Testis (tissue), 3 donors: ENCODE results near the gene APC2. TPM values are rescaled to one million over a fixed set of nuclear protein-coding genes. Genes with fewer than 3 reads are reported as not detected.
"Not testable (repeated sequence)": the region's sequence is repeated elsewhere in the genome, so short reads cannot be mapped to it uniquely, and the experiment has no call there.

Source experiments
- DNase-seq: peaks from one replicate; pipeline ENCODE4 v3.0.0-alpha.2; 2019
- H3K27ac ChIP-seq, 2 donors: fragments of 200-600 bp; sonication (generic); one replicate each; pipeline ENCODE4 v1.5.1; 2019
- H3K27me3 ChIP-seq: fragments of 200-600 bp; sonication (generic); one replicate; pipeline ENCODE4 v1.5.1; 2019
- H3K36me3 ChIP-seq: fragments of 200-600 bp; sonication (generic); one replicate; pipeline ENCODE4 v1.5.1; 2017; ENCODE audit warnings: low read depth; ENCODE audit errors: missing control alignments
- H3K4me1 ChIP-seq: fragments of 200-600 bp; sonication (generic); one replicate; pipeline ENCODE4 v1.5.1; 2019
- H3K4me3 ChIP-seq, 2 donors: fragments of 200-600 bp; sonication (generic); one replicate each; pipeline ENCODE4 v1.5.1; 2017 to 2019
- H3K9me3 ChIP-seq: fragments of 200-600 bp; sonication (generic); one replicate; pipeline ENCODE4 v1.5.1; 2017
- POLR2A ChIP-seq: fragments of 450-650 bp; IDR thresholded peaks from one replicate; pipeline ENCODE4 v1.6.1; 2017; ENCODE audit warnings: antibody characterized with exemption, mild to moderate bottlenecking, moderate library complexity
- WGBS, 2 donors: methylation state at CpG; one replicate each; pipeline ENCODE4 v1.1.5; 2018; 5-methylcytosine and 5-hydroxymethylcytosine counted together
- intact Hi-C: fragments of 100-400 bp; cut with DNase I; formaldehyde crosslinking; loops from one replicate; pipeline ENCODE4 v1.15.1; 2023; ENCODE audit warnings: low total_unique reads
- polyA plus RNA-seq: library from polyadenylated mRNA; stranded (reverse); fragments of 350-450 nt; fragmentation: Illumina TruSeq; extraction: RNeasy Lipid Tissue Mini Kit (QIAGEN cat#74804); gene quantifications from one replicate; pipeline ENCODE4 v1.2.3, GENCODE V29; 2014; ENCODE audit warnings: low read depth, low replicate concordance; ENCODE audit not compliant: insufficient read depth
- total RNA-seq, 2 donors: library from RNA; depleted of rRNA; stranded (reverse); fragments of >200 nt; gene quantifications; one replicate each; pipeline ENCODE4 v1.2.3, GENCODE V29; 2016
- TF ChIP-seq, protein P1 (sequence below), 3 experiments: fragments of 450-650 bp in 2 of 3; fragments of 200-600 bp in 1 of 3; sonication (generic) in 1 of 3; IDR thresholded peaks; one replicate each; pipeline ENCODE4 v1.5.1; 2016 to 2019; ENCODE audit warnings: antibody characterized with exemption in 3 of 3, mild to moderate bottlenecking in 2 of 3, moderate library complexity in 1 of 3

The APC2 gene
- total and polyA plus RNA-seq, 3 donors from 2014 or later, result 2.8 to 5.9 (median 4.6) TPM

DNA sequence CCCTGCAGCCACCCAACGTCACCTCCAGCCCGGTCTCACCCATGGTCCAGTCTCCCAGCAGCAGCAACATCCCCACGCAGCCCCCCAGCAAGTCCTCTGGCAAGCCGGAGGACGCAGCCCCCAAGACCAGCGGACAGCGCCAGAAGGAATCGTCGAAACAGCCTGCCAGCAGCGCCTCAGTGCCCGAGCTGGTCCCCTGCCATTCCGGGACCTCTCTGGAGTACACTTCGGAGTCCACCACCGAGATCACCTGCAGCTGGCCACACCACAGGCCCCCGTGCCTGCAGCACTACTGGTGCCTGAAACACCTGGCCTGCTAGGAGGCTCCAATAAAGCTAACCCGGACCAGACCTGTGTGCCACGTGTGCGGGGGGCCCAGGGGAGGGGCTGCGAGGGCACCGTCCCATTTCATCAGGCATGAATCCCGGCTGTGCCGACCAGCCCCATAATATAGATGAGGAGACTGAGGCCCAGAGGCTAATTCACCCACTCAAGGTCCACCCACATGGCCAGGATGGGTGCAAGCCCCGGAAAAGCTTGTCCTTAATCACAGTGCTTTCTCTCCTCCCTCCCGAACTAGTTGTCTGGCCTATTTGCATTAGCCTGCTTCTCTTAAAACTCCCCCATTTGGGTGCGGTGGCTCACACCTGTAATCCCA, 47.8 kb downstream of the APC2 start:
- WGBS, 2 donors, result 72 to 86% methylated on average over 6 to 25 of the region's 25 CpGs
- no peak for TF ChIP-seq POLR2A
- TF ChIP-seq, protein P1, sequence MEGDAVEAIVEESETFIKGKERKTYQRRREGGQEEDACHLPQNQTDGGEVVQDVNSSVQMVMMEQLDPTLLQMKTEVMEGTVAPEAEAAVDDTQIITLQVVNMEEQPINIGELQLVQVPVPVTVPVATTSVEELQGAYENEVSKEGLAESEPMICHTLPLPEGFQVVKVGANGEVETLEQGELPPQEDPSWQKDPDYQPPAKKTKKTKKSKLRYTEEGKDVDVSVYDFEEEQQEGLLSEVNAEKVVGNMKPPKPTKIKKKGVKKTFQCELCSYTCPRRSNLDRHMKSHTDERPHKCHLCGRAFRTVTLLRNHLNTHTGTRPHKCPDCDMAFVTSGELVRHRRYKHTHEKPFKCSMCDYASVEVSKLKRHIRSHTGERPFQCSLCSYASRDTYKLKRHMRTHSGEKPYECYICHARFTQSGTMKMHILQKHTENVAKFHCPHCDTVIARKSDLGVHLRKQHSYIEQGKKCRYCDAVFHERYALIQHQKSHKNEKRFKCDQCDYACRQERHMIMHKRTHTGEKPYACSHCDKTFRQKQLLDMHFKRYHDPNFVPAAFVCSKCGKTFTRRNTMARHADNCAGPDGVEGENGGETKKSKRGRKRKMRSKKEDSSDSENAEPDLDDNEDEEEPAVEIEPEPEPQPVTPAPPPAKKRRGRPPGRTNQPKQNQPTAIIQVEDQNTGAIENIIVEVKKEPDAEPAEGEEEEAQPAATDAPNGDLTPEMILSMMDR (IDR thresholded peaks at IDR 0.05), result no peak
- intact Hi-C loops, result no loop called here

DNA sequence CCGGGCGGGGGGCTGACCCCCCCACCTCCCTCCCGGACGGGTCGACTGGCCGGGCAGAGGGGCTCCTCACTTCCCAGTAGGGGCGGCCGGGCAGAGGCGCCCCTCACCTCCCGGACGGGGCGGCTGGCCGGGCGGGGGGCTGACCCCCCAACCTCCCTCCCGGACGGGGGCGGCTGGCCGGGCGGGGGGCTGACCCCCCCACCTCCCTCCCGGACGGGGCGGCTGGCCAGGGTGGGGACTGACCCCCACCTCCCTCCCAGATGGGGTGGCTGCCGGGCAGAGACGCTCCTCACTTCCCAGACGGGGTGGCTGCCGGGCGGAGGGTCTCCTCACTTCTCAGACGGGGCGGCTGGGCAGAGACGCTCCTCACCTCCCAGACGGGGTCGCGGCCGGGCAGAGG, 49.3 kb downstream of the APC2 start:
- H3K27me3 ChIP-seq, DNase-seq: not testable (repeated sequence)

More for the DNA sequence above, 47.8 kb downstream of the APC2 start:
- Histone ChIP-seq H3K9me3 (no peaks in the 10 kb centered on the region), H3K4me3 (no peak overlapping the region), H3K4me1 (peaks cover 34% of the 10 kb centered on the region), H3K27ac (no peak overlapping the region), H3K27me3 (no peaks in the 10 kb centered on the region), H3K36me3 (no peaks in the 10 kb centered on the region)
- no peak for DNase-seq

DNA sequence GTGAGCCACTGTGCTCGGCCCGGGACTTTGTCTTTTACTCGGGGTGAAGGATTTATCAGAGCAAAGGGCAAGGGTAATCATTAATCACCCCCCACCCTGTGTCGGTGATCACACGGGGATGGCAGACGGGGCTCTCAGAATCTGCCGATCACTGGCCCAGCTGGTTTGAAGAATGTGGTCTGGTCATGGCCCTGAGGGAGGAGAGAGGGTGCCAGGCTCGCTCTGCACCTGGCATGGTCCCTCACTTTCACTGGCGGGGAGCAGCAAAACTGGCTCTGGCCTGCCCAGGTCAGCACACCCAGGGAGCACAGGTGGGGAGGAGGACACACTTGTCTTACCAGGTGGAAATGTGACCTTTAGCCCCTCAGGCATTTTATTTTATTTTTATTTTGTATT, 51.3 kb downstream of the APC2 start:
- TF ChIP-seq POLR2A, result no peak
- Histone ChIP-seq H3K36me3 (no peaks in the 10 kb centered on the region), H3K9me3 (no peaks in the 10 kb centered on the region), H3K27ac (no peak overlapping the region), H3K4me1 (peaks cover 25% of the 10 kb centered on the region), H3K27me3 (no peaks in the 10 kb centered on the region), H3K4me3 (no peak overlapping the region)
- DNase-seq, result no peak
- intact Hi-C loops, result no loop called here
- WGBS, 2 donors, result 75% methylated on average over 9 of the region's 9 CpGs

More for the DNA sequence above, 49.3 kb downstream of the APC2 start:
- H3K4me3 ChIP-seq, H3K36me3 ChIP-seq, intact Hi-C loops, H3K9me3 ChIP-seq, H3K27ac ChIP-seq: not testable (repeated sequence)
- peaks cover 35% of the 10 kb centered on the region for H3K4me1 ChIP-seq
- whole genome bisulfite sequencing, 2 donors, result no CpG with 5 or more reads among the region's 34 CpGs

DNA sequence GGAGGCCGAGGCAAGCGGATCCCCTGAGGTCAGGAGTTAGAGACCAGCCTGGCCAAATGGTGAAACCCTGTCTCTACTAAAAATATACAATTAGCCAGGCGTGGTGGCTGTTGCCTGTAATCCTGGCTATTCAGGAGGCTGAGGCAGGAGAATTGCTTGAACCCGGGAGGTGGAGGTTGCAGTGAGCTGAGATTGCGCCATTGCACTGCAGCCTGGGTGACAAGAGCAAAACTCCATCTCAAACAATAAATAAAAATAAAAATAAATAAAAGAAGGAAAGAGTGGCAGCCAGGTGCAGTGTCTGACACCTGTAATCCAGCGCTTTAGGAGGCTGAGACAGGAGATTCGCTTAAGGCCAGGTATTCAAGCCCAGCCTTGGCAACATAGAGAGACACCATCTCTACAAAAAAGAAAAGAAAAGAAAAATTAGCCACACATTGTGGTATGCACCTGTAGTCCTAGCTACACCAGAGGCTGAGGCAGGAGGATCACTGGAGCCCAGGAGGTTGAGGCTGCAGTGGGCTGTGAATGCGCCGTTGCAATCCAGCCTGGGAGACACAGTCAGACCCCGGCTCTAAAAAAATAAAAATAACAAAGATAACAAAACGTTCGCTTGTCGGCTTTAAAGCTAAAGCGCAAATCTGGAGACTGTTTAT, 52.6 kb downstream of the APC2 start:
- Histone ChIP-seq H3K9me3 (no peaks in the 10 kb centered on the region), H3K36me3 (no peaks in the 10 kb centered on the region), H3K4me3 (peak overlapping the region in 1 of 2 donors; percentile 8), H3K27me3 (no peaks in the 10 kb centered on the region), H3K27ac (peak overlapping the region in 1 of 2 donors; percentile 64), H3K4me1 (peaks cover 28% of the 10 kb centered on the region)
- TF ChIP-seq, protein P1 (IDR thresholded peaks at IDR 0.05), result no peak
- TF ChIP-seq POLR2A, result no peak
- intact Hi-C loops, result no loop called here
- WGBS, 2 donors, result 45 to 48% methylated on average over 14 of the region's 14 CpGs
- DNase-seq, result no peak

DNA sequence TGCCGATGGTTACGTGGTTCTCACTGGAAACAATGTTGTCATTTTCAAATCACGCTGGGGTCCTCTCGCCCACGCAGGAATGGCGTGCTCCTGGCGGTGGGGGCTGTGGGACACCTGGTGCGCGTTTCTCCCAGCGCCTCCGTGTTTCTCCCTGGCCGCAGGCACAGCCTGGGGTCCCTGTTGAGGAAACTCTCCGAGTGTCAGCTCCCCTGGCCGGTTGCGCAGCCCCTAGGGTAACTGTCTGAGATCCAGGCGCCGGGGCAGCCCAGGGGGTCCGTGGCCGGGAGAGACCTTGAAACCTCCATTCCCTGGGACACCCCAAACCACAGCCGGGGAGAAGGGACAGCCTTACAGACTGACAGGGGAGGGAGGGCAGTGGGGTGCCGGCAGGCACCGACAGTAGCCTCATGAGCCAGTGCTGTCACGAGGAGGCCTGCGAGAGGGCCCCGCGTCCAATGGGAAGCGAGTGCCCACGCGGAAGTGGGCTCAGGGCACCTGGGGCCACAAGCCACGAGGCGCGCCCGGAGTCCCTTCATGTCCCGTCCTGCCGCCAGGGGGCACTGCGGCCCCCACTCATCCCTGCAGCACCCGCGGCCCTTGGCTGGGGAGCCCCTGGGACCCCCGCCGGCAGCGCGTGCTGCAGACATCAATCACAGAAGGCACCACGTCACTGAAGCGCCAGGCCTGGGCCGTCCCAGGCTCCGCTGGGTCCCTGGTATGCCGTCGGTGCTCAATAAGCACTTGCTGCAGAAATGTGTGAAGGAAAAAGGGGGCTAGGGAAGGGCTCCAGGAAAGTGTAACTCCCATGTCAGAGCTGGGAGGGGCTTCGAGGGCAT, 53.4 kb downstream of the APC2 start:
- intact Hi-C loops, result no loop called here

More for the DNA sequence above, 53.4 kb downstream of the APC2 start:
- TF ChIP-seq POLR2A, result no peak
- TF ChIP-seq, protein P1 (IDR thresholded peaks at IDR 0.05), result peak; percentile 53 to 87 (median 78)
- Histone ChIP-seq H3K27ac (peak overlapping the region in 1 of 2 donors; percentile 64), H3K9me3 (no peaks in the 10 kb centered on the region), H3K4me3 (peak overlapping the region; percentile 8 to 34), H3K36me3 (no peaks in the 10 kb centered on the region), H3K4me1 (peaks cover 21% of the 10 kb centered on the region), H3K27me3 (no peaks in the 10 kb centered on the region)
- 0 to 3% methylated on average over 17 to 49 of the region's 49 CpGs for WGBS, 2 donors
- peak; percentile 80 for DNase-seq
